NT2/D1 (cell line): Measurements from ENCODE around the gene ADGRA1.

Experiments
- DNase-seq: peaks from one replicate; pipeline ENCODE4 v3.0.0-alpha.2; 2011; ENCODE audit warnings: low read depth, low spot score
- H3K27me3 ChIP-seq: 2 replicates; pipeline ENCODE4 v1.6.0; 2011; ENCODE audit warnings: mild to moderate bottlenecking; ENCODE audit not compliant: insufficient read length, insufficient read depth
- H3K36me3 ChIP-seq: 2 replicates; pipeline ENCODE4 v1.6.1; 2011; ENCODE audit warnings: mild to moderate bottlenecking, low read length, mixed read lengths; ENCODE audit not compliant: insufficient read depth, insufficient read length
- H3K4me1 ChIP-seq: 2 replicates; pipeline ENCODE4 v1.5.1; 2011; ENCODE audit not compliant: insufficient read depth, insufficient read length
- H3K4me3 ChIP-seq: 2 replicates; pipeline ENCODE4 v1.5.1; 2011; ENCODE audit warnings: low read depth; ENCODE audit not compliant: insufficient read length
- H3K9ac ChIP-seq: 2 replicates; pipeline ENCODE4 v1.6.0; 2011; ENCODE audit warnings: low read depth; ENCODE audit not compliant: insufficient read length
- H3K9me3 ChIP-seq: 2 replicates; pipeline ENCODE4 v1.5.1; 2011; ENCODE audit warnings: mild to moderate bottlenecking, low read length; ENCODE audit not compliant: insufficient read depth
- SUZ12 ChIP-seq: IDR thresholded peaks from 2 replicates; pipeline ENCODE4 v1.6.1; 2011; ENCODE audit not compliant: insufficient read length, insufficient read depth; ENCODE audit errors: extremely low read depth
- YY1 ChIP-seq: IDR thresholded peaks from 2 replicates; pipeline ENCODE4 v1.6.1; 2011; ENCODE audit not compliant: insufficient read length, insufficient read depth
- ZNF274 ChIP-seq: IDR thresholded peaks from 2 replicates; pipeline ENCODE4 v1.6.1; 2011; ENCODE audit warnings: mild to moderate bottlenecking, low read depth, low read length

ADGRA1 gene

DNA sequence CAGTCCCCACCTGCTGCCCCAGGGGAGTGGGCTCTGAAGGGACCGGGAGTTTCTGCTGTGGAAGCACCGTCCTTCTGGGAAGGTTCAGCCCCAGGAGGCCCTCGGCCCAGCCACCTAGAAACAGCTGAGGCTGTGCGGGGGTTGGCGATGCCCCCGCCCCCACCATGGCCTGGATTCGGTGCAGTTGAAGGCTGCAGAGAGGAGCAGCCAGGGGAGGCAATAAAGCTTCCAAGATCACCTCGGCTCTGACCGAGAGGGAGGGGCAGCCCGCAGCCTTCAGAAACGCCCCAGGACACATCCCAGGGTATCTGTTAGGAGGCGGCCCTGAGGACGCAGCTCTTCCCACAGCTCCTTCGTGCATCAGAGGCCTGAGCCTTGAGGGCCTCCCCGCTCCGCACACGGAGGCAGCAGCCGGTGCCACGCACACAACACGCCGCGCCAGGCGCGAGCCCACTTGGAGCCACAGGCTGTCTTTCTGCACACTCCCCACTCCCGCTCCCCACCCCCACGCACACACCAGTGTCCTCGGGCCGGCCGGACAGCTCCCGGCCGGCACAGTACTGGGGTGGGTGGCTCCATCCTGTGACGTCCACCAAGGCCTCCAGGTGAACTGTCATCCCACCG, 73.9 kb downstream of the ADGRA1 start:
- Histone ChIP-seq H3K4me3 (peak overlapping the region; percentile 49), H3K9ac (peak overlapping the region; percentile 85), H3K4me1 (peaks cover 11% of the 10 kb centered on the region), H3K9me3 (no peaks in the 10 kb centered on the region), H3K36me3 (peaks cover 2% of the 10 kb centered on the region), H3K27me3 (no peaks in the 10 kb centered on the region)
- DNase-seq = no peak
- no peak for TF ChIP-seq SUZ12
- no peak for TF ChIP-seq ZNF274

DNA sequence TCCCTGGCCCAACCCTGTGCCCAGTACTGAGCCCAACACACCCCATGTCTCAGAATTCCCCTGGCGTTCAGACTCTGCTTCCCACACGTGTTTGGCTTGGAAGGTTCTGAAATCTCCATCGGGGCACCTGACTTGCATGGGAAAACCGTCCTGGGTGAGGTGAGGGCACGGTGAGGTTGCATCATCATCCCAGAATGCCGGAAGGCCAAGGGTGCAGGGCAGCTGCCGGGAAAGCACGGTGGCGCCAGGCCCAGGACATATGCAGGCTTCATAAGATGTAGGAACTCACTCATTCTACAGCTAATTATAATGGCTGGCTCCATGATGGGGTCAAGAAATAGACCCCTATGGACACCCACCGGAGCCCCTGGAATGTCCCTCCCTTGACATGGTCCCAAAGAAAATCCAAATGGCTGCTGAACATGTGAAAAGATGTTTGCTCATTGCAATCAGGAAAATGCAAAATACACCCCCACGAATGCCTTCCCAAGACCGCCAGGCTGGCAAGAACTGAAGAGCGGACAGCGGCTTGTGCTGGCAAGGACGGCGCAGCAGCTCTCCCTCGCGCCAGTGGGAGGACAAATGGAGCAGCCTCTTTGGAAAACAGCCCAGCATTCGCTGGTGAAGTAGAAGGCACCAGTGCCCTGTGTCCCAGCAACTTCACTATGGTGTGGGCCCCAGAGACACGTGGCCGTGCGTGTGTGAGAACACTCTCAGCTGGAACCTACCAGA, 74.6 kb downstream of the ADGRA1 start:
- TF ChIP-seq YY1 (no peak), ZNF274 (no peak), SUZ12 (no peak)
- H3K9ac ChIP-seq = no peak overlapping the region
- DNase-seq = no peak
- H3K4me3 ChIP-seq = no peak overlapping the region
- H3K4me1 ChIP-seq = peaks cover 11% of the 10 kb centered on the region
- H3K27me3 ChIP-seq = no peaks in the 10 kb centered on the region
- peaks cover 2% of the 10 kb centered on the region for H3K36me3 ChIP-seq
- H3K9me3 ChIP-seq = no peaks in the 10 kb centered on the region

DNA sequence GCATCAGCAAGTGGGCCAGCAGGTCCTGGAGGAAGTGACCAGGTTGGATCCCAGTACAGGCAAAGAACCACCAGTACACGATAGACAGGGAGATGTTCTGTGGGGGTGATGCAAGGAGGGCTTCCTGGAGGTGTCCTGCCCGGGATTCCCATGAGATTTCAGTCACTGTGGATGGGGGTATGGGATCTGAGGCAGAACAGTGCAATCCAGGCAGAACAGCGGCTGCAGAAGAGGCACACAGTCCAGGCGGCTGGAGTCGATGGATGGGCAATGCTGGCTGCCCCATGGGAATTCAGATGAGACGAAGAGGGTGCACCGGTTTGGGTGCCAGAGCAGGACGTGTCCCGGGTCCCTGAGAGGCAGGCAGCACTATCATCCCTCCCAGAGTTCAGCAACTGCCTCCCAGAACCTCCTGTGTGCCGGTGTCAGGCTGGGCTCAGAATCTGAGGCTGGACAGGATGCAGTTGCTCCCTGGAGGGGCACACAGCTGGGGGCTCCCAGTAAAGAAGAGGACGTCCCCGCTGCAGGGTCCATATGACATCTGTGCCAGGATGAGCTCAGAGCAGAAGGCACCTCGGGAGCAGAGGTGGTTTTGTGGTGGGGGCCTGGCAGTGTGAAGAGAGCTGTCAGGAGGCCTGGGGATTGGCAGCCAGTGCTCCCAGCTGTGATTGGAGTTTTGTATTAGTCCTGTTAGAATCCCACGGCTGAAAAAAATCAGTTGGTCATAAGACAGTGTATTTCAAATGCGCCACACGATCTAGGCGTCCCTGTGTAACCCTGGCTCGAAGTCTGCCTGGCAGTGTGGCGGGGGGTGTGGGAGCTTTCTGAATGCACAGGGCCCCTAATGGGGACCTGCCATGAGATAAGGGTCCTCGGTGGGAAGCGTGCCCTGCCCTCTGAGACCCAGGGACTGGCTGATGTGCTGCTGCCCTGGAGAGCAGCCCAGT, 75.5 kb downstream of the ADGRA1 start:
- Histone ChIP-seq H3K4me3 (no peak overlapping the region), H3K4me1 (peaks cover 11% of the 10 kb centered on the region), H3K9ac (no peak overlapping the region), H3K27me3 (no peaks in the 10 kb centered on the region), H3K9me3 (no peaks in the 10 kb centered on the region), H3K36me3 (peaks cover 2% of the 10 kb centered on the region)
- no peak for DNase-seq
- no peak for TF ChIP-seq ZNF274
- TF ChIP-seq SUZ12 = no peak
- no peak for TF ChIP-seq YY1

DNA sequence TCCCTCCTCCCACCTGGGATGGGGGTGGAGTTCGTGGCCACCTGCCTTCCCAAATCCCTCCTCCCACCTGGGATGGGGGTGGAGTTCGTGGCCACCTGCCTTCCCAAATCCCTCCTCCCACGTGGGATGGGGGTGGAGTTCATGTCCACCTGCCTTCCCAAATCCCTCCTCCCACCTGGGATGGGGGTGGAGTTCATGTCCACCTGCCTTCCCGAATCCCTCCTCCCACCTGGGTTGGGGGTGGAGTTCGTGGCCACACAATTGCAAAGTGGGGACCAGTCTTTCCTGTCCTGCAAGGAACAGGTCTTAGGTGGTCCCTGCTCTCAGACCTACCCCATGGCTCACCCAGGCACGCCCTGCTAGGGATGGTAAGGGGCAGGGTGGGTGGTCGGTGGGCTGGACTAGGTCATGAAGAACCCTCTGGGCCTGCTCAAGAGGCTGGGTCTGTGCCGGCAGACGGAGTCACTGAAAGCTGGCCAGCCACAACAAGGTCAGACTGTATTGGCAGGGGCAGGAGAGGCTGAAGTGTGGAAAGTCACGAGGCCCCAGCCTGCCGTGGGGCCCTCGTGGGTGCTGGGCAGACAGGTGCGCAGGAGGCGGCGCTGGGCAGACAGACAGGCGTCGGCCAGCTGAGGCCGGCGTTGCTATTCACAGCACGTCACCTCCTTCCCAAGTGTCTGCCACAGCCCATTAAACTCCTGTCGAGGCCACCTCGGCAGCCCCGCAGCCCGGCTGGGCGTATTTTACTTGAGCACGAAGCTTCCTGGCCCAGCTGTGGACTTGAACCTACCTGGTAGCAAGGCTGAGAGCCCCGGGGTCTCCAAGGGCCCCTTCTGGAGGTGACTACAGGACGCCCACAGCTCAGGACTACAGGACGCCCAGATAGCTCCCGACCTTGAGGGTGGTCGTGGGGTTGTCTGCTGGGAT, 76.4 kb downstream of the ADGRA1 start:
- H3K4me1 ChIP-seq = peaks cover 11% of the 10 kb centered on the region
- no peak for DNase-seq
- H3K4me3 ChIP-seq = no peak overlapping the region
- TF ChIP-seq ZNF274 (no peak), SUZ12 (no peak), YY1 (no peak)
- H3K9ac ChIP-seq = no peak overlapping the region
- H3K36me3 ChIP-seq = peaks cover 2% of the 10 kb centered on the region
- H3K27me3 ChIP-seq = no peaks in the 10 kb centered on the region
- no peaks in the 10 kb centered on the region for H3K9me3 ChIP-seq

DNA sequence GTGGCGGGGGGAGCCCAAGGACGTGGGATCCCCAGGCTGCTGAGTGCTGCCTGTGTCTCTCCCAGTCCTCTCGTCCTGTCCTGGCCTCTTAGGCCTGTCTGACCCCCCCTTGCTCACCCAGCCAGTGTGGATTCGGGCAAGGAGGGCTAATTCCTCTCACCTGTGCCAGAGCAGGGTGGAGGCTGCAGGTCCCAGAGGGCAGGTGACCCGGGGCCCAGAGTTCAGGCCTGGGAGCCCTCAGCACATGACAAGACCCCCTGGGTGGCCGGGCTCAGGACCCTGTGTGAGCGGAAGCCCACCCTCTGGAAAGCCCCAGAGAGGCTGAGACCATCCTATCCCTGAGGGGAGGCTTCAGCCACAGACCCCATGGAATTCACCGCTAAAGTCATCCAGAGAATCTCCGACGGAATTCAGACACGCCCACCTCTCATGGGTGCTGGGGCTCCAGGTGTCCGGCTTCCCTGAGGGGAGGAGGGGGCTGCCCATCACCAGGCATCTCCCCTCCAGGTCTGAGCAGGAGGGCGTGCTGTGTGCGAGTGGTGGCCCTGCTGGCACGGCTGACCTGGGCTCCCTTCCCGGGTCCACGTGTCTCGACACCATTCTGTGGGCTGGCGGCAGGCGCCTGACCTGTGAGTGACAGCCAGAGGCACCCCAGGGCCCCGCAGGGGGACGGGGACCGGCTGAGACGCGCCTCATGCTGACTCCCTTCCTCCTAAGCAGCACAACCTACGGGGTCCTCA, 77.3 kb downstream of the ADGRA1 start:
- H3K27me3 ChIP-seq = no peaks in the 10 kb centered on the region
- peaks cover 7% of the 10 kb centered on the region for H3K4me1 ChIP-seq
- TF ChIP-seq SUZ12 (no peak), YY1 (no peak)
- DNase-seq = no peak
- H3K4me3 ChIP-seq = no peak overlapping the region
- H3K9ac ChIP-seq = no peak overlapping the region
- no peaks in the 10 kb centered on the region; the same call in 1 of the 2 replicates for H3K9me3 ChIP-seq
- peaks cover 2% of the 10 kb centered on the region for H3K36me3 ChIP-seq
